Right cardiac atrium (tissue), 5 donors: ENCODE data around the gene MYO18B. TPM values are rescaled to one million over a fixed set of nuclear protein-coding genes. Genes with fewer than 3 reads are reported as not detected.

Experiments
- ATAC-seq, 2 donors: fragments of 200-7000 bp; cut with Tn5 transposase; one replicate each; pipeline versions ENCODE4 v1.8.0 to v1.9.1; 2020; ENCODE audit warnings: moderate library complexity in 2 of 2, mild to moderate bottlenecking in 1 of 2
- DNase-seq, 3 donors: peaks; one replicate each; pipeline ENCODE4 v3.0.0-alpha.2; 2020
- H3K27ac ChIP-seq: one replicate; pipeline ENCODE4 v1.5.1; 2013; ENCODE audit warnings: mild to moderate bottlenecking, low read length, control low read depth, moderate library complexity
- H3K27me3 ChIP-seq: one replicate; pipeline ENCODE4 v1.6.1; 2013; ENCODE audit not compliant: control insufficient read depth, insufficient read depth
- H3K4me1 ChIP-seq: one replicate; pipeline ENCODE4 v1.6.1; 2013; ENCODE audit warnings: low read length; ENCODE audit not compliant: control insufficient read depth, insufficient read depth
- H3K4me3 ChIP-seq: one replicate; pipeline ENCODE4 v1.5.1; 2013; ENCODE audit warnings: low read length, control low read depth
- H3K9me3 ChIP-seq: one replicate; pipeline ENCODE4 v1.6.1; 2013; ENCODE audit warnings: low read length; ENCODE audit not compliant: control insufficient read depth
- WGBS: extraction: QIAGEN DNeasy Blood & Tissue Kit; methylation state at CpG from one replicate; pipeline ENCODE4 v1.1.7; 2013; 5-methylcytosine and 5-hydroxymethylcytosine counted together
- intact Hi-C, 4 donors: fragments of 100-400 bp; cut with DNase I; formaldehyde crosslinking; loops; one replicate each; pipeline versions ENCODE4 v1.11.0 to v1.14.0; 2022 to 2023
- polyA plus RNA-seq: library from polyadenylated mRNA; stranded (reverse); fragments of 200-250 nt; gene quantifications from one replicate; pipeline ENCODE4 v1.2.3, GENCODE V29; 2013
- total RNA-seq, 4 donors: library from RNA; stranded (reverse); fragmentation: NEBNext Ultra II Directional; extraction: Animal tissue kit (Norgen Biotek cat#: 25700); gene quantifications; one replicate each; pipeline ENCODE4 v1.2.1, GENCODE V29; 2021
- donor health status: healthy with polysubstance abuse.
- donor health status: DM: no; HTN: yes; CAD: no.
- donor health status: DM: no; HTN: no; CAD: no.
- donor health status: DM: no; HTN: yes; CAD: no; lungs with severe emphysema.
- donor health status: DM: yes; HTN: yes; CAD: no.

Gene MYO18B
- total and polyA plus RNA-seq, 5 donors: 74.5 to 184 (median 121) TPM

DNA sequence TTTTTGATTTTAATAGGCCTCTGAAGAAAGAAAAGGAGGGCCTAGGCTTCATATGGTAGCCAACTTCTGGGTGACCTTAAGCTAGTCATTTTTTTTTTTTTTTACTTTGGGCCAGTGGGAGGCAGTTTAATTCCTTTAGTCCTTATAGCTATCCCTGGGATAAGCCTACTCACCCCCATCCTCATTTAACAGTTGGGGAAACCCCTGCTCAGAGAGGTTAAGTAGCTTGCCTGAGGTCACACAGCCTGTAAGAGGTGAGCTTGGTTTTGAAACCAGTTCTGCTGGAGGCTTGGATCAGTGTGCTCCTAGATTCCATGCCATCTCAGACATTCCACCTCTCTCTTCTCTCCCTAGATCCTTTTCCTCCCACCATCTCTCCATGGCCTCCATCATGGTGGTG, 86.4 kb downstream of the MYO18B start:
- no peaks in the 10 kb centered on the region for H3K9me3 ChIP-seq
- no peak for DNase-seq
- no peak overlapping the region for H3K27ac ChIP-seq
- H3K4me1 ChIP-seq: no peaks in the 10 kb centered on the region
- H3K27me3 ChIP-seq: no peaks in the 10 kb centered on the region
- H3K4me3 ChIP-seq: no peak overlapping the region
- intact Hi-C loops: no loop called here
- ATAC-seq: no peak

GRCh38 chr22:25829237-25829636, 87.2 kb downstream of the MYO18B start:
- Histone ChIP-seq H3K4me3 (no peak overlapping the region), H3K27me3 (no peaks in the 10 kb centered on the region), H3K9me3 (no peaks in the 10 kb centered on the region), H3K27ac (no peak overlapping the region), H3K4me1 (no peaks in the 10 kb centered on the region)
- ATAC-seq: no peak
- intact Hi-C loops: no loop called here
- no peak for DNase-seq
- 88% methylated on average over 5 of the region's 5 CpGs for WGBS

- Histone ChIP-seq H3K4me1 (no peaks in the 10 kb centered on the region), H3K4me3 (no peak overlapping the region), H3K27ac (peak overlapping the region; percentile 67), H3K27me3 (no peaks in the 10 kb centered on the region), H3K9me3 (no peaks in the 10 kb centered on the region)
- DNase-seq (no peak), ATAC-seq (peak; percentile 49 to 53)
- WGBS: 84% methylated on average over 11 of the region's 11 CpGs
- intact Hi-C loops: no loop called here
These were observed 88.1 kb downstream of the MYO18B start for GRCh38 chr22:25829808-25830777.

DNA sequence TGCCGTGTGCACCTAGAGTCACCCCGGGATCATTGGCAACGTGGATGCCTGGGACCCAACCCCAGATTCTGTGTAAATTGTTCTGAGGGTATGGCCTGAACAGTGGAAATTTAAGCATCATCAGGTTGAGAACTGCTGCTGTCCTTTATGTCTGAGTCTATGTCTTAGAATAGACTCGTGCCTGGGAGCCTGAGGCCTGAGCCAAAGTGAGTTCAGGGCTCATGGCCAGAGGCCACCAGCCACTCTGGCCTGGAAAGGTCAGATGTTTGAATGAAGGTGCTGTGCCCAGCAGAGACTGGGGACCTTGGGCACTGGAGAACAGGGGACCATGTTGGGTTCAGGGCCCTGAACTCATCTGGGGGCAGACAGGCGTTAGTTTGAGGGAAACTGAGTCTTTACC, 91.1 kb downstream of the MYO18B start:
- H3K27ac ChIP-seq: peak overlapping the region; percentile 36
- H3K9me3 ChIP-seq: no peaks in the 10 kb centered on the region
- H3K4me3 ChIP-seq: no peak overlapping the region
- 75% methylated on average over 5 of the region's 5 CpGs for WGBS
- H3K4me1 ChIP-seq: no peaks in the 10 kb centered on the region
- no peak for DNase-seq
- ATAC-seq: peak in 1 of 2 donors; percentile 12
- intact Hi-C loops: no loop called here
- H3K27me3 ChIP-seq: no peaks in the 10 kb centered on the region

DNA sequence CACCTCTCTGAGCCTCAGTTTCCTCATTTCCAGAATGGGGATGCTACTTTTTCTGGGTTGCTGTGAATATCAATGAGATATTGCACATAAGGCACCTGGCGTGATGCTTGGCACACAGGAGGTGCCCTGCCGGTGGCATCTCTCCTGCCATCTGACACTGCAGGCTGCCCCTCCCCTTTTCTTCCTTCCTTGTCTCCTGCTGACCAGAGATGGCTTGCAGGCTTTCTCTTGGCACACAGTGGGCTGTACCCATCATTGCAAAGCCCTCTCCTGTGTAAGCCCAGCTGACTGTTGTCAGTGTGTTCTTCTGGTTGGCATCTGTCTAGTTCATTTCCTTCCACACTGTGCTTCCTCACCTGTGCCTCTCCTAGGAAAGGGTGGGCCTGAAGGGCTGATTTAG, 91.7 kb downstream of the MYO18B start:
- DNase-seq: no peak
- intact Hi-C loops: no loop called here
- Histone ChIP-seq H3K27me3 (no peaks in the 10 kb centered on the region), H3K27ac (peak overlapping the region; percentile 23), H3K4me3 (no peak overlapping the region), H3K9me3 (no peaks in the 10 kb centered on the region), H3K4me1 (no peaks in the 10 kb centered on the region)
- ATAC-seq: no peak
- 85% methylated on average over 2 of the region's 2 CpGs for WGBS

DNA sequence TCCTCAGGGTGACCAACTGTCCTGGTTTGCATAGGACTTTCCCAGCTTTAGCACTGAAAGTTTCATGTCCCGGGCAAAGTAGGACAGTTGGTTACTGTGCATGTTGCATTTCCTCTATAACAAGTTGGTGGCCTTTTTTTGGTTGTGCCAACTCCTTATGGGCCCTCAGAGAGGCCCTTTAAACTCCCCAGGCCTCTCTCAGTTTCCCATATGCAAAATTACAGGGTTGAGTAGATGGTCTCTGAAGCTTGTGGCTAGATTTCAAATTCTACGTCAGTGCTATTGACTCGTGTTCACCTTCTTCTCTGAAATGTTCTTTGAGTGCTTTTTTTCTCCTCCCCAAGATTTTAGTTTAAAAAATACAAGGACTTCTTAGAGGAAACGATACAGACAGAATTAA, 92.5 kb downstream of the MYO18B start:
- DNase-seq (no peak), ATAC-seq (no peak)
- Histone ChIP-seq H3K27me3 (no peaks in the 10 kb centered on the region), H3K9me3 (no peaks in the 10 kb centered on the region), H3K4me1 (no peaks in the 10 kb centered on the region), H3K27ac (no peak overlapping the region), H3K4me3 (no peak overlapping the region)
- WGBS: 74% methylated on average over 4 of the region's 4 CpGs
- intact Hi-C loops: no loop called here

- Histone ChIP-seq H3K27me3 (no peaks in the 10 kb centered on the region), H3K4me1 (no peaks in the 10 kb centered on the region), H3K4me3 (no peak overlapping the region), H3K27ac (no peak overlapping the region), H3K9me3 (no peaks in the 10 kb centered on the region)
- intact Hi-C loops: no loop called here
- WGBS: 76% methylated on average over 7 of the region's 7 CpGs
- no peak for DNase-seq
- ATAC-seq: no peak
These were observed 93.4 kb downstream of the MYO18B start for GRCh38 chr22:25835348-25835747.

DNA sequence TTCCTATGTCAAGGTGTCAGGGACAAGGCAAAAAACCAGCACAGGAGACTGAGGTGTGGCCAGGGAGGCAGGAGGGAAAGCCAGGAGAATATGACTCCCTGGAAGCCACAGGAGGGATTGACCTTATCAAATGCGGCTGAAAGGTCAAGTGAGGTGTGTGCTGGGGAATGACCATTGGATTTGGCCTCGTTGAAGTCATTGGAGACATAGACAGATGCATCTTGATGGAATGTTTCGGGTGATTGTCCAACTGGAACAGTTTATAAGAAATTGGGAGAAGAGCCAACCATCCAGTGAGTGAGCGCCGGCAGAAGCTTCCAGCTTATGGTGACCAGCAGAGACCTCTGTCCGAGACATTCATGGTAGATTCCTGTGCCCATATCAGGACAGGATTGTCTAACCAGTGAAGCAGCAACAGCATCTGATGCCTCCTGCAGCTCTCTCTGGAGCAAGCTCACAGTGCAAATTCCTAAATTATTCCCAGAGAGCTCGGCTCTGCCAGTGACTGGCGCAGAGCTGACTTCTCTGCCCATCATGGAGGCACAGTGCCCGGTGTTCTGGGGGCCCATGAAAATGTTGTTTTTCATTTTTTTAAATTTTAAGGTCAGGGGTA, 95.4 kb downstream of the MYO18B start:
- DNase-seq (no peak), ATAC-seq (peak; percentile 8 to 34)
- intact Hi-C loops: no loop called here
- 63% methylated on average over 9 of the region's 9 CpGs for WGBS
- no peaks in the 10 kb centered on the region for H3K27me3 ChIP-seq
- no peaks in the 10 kb centered on the region for H3K9me3 ChIP-seq
- peak overlapping the region; percentile 56 for H3K27ac ChIP-seq
- no peaks in the 10 kb centered on the region for H3K4me1 ChIP-seq
- no peak overlapping the region for H3K4me3 ChIP-seq

- Histone ChIP-seq H3K27me3 (no peaks in the 10 kb centered on the region), H3K4me1 (no peaks in the 10 kb centered on the region), H3K27ac (no peak overlapping the region), H3K9me3 (no peaks in the 10 kb centered on the region), H3K4me3 (no peak overlapping the region)
- DNase-seq (no peak), ATAC-seq (no peak)
- intact Hi-C loops: no loop called here
- 76% methylated on average over 12 of the region's 12 CpGs for WGBS
These were observed 97.2 kb downstream of the MYO18B start for GRCh38 chr22:25838960-25839741.

- ATAC-seq (no peak), DNase-seq (no peak)
- Histone ChIP-seq H3K27me3 (no peaks in the 10 kb centered on the region), H3K4me3 (no peak overlapping the region), H3K4me1 (no peaks in the 10 kb centered on the region), H3K27ac (no peak overlapping the region), H3K9me3 (no peaks in the 10 kb centered on the region)
- intact Hi-C loops: no loop called here
- WGBS: 67% methylated on average over 6 of the region's 6 CpGs
These were observed 97.8 kb downstream of the MYO18B start for GRCh38 chr22:25839755-25840154.

- Histone ChIP-seq H3K27ac (no peak overlapping the region), H3K27me3 (no peaks in the 10 kb centered on the region), H3K4me1 (no peaks in the 10 kb centered on the region), H3K4me3 (no peak overlapping the region), H3K9me3 (no peaks in the 10 kb centered on the region)
- intact Hi-C loops: no loop called here
- WGBS: 58% methylated on average over 5 of the region's 5 CpGs
- ATAC-seq (no peak), DNase-seq (no peak)
These were observed 98.2 kb downstream of the MYO18B start for GRCh38 chr22:25840167-25840566.
